ENCODE measurements around the gene HP. TPM values are rescaled to one million over a fixed set of nuclear protein-coding genes. Genes with fewer than 3 reads are reported as not detected.

HP gene
- total and polyA plus RNA-seq, 2 of the 13 experiments (the other 11 are each of a cell fraction or from before 2014, with no cell fraction given) = 387 to 524 TPM

GRCh38 chr16:72083778-72084404 is 29.6 kb downstream of the HP start (continued):
- TF ChIP-seq CHD4 (IDR thresholded peaks at IDR 0.05; ENCODE audit: borderline replicate concordance, low read length) (no peak), PHF8 (CRISPR knock-in tag; IDR thresholded peaks at IDR 0.05) (no peak), ZNF646 (CRISPR knock-in tag; IDR thresholded peaks at IDR 0.05) (0 out of 2 replicates have a peak, but pooled peaks have one; percentile 57), ZNF703 (CRISPR knock-in tag; IDR thresholded peaks at IDR 0.05; ENCODE audit: borderline replicate concordance) (no peak), ZBTB42 (CRISPR knock-in tag; IDR thresholded peaks at IDR 0.05) (no peak), SMARCE1 (IDR thresholded peaks at IDR 0.05; ENCODE audit: borderline replicate concordance) (no peak), ZNF768 (CRISPR knock-in tag; IDR thresholded peaks at IDR 0.05) (no peak), CREBL2 (CRISPR knock-in tag; IDR thresholded peaks at IDR 0.05; ENCODE audit: borderline replicate concordance) (no peak), ATF4 (CRISPR knock-in tag; IDR thresholded peaks at IDR 0.05) (peak in 1 of 2 experiments; percentile 78; a peak in 2 of 4 replicates), MYNN (CRISPR knock-in tag; IDR thresholded peaks at IDR 0.05; ENCODE audit: low read depth) (no peak), ZNF775 (CRISPR knock-in tag; IDR thresholded peaks at IDR 0.05; ENCODE audit: borderline replicate concordance) (no peak), REPIN1 (CRISPR knock-in tag; IDR thresholded peaks at IDR 0.05; ENCODE audit: borderline replicate concordance, low read depth) (0 out of 2 replicates have a peak, but pooled peaks have one; percentile 16), CBX1 (IDR thresholded peaks at IDR 0.05; ENCODE audit: low read depth) (no peak), POLR2G (IDR thresholded peaks at IDR 0.05; ENCODE audit: low read depth, low read length) (no peak), GATAD2A (CRISPR knock-in tag; IDR thresholded peaks at IDR 0.05) (peak; percentile 65), ZFP62 (CRISPR knock-in tag; IDR thresholded peaks at IDR 0.05) (no peak), ZNF574 (CRISPR knock-in tag; IDR thresholded peaks at IDR 0.05) (peak; percentile 58; the same call in 1 of the 2 replicates)

Data from HepG2 (cell line).